ENCODE results near the gene PEX7. TPM values are rescaled to one million over a fixed set of nuclear protein-coding genes. Genes with fewer than 3 reads are reported as not detected.
"Not testable (repeated sequence)": the region's sequence is repeated elsewhere in the genome, so short reads cannot be mapped to it uniquely, and the experiment has no call there.

PEX7 gene
- total RNA-seq, 1 donor from 2014 or later, result 2.5 TPM

DNA sequence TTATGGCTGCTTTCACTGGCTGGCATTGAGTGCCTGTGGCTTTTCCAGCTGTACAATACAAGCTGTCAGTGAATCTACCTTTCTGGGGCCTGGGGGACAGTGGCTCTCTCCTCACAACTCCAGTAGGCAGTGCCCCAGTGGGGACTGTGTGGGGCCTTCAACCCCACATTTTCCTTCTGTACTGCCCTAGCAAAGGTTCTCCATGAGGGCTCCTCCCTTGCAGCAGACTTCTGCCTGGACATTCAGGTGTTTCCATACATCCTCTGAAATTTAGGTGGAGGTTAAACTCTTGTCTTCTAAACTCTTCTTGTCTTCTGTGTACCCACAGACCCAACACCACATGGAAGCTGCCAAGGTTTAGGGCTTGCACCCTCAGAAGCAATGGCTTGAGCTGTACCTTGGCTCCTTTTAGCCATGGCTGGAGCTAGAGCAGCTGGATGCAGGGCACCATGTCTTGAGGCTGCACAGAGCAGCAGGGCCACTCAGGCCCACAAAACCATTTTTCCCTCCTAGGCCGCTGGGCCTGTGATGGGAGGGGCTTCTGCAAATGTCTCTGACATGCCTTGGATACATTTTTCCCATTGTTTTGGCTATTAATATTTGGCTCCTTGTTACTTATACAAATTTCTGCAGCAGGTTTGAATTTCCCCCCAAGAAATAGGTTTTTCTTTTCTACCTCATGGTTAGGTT is 9.6 kb downstream of the PEX7 start:
- intact Hi-C loops (cut with micrococcal nuclease), result no loop called here

GRCh38 chr6:136840276-136841001 is 18.0 kb downstream of the PEX7 start:
- intact Hi-C loops (cut with micrococcal nuclease), result no loop called here

DNA sequence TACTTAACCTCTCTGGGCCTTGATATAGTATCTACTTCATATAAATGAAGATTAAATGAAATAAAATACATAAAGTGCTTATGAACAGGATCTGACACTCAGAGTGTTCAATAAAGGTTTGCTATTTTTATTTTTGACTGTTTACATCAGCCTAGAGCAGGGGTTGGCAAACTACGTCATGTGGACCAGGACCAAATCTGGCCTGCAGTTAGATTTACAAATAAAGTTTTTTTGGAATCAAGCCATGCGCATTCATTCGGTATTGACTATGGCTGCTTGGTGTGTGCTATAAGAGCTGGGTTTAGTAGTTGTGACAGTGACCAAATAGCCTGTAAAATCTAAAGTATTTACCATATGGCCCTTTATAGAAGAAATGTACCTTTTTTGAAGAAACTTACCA is 20.8 kb downstream of the PEX7 start:
- intact Hi-C loops (cut with micrococcal nuclease), result no loop called here

DNA sequence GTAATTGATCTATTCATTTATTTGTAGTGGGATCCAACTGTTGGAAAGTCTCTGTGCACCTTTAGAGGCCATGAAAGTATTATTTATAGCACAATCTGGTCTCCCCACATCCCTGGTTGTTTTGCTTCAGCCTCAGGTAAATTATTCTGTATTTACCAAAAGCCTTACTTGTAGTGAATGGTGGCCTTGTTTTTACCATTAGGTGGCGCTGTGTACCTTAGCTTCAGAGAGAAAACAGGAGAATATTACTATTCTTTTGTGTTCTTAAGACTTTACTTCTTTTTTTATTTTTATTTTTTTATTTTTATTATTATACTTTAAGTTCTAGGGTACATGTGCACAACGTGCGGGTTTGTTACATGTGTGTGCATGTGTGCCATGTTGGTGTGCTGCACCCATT is 23.7 kb downstream of the PEX7 start:
- intact Hi-C loops (cut with micrococcal nuclease), result no loop called here

- intact Hi-C loops (cut with micrococcal nuclease), result not testable (repeated sequence)
Observed at GRCh38 chr6:136846477-136846876, 24.1 kb downstream of the PEX7 start.

- intact Hi-C loops (cut with micrococcal nuclease), result not testable (repeated sequence)
Observed at GRCh38 chr6:136849979-136850563, 27.7 kb downstream of the PEX7 start.

- intact Hi-C loops (cut with micrococcal nuclease), result no loop called here
Observed at GRCh38 chr6:136859430-136859829, 37.0 kb downstream of the PEX7 start.

- intact Hi-C loops (cut with micrococcal nuclease), result no loop called here
Observed at GRCh38 chr6:136860043-136860442, 37.7 kb downstream of the PEX7 start.

GRCh38 chr6:136862662-136863061 is 40.3 kb downstream of the PEX7 start:
- intact Hi-C loops (cut with micrococcal nuclease), result no loop called here

DNA sequence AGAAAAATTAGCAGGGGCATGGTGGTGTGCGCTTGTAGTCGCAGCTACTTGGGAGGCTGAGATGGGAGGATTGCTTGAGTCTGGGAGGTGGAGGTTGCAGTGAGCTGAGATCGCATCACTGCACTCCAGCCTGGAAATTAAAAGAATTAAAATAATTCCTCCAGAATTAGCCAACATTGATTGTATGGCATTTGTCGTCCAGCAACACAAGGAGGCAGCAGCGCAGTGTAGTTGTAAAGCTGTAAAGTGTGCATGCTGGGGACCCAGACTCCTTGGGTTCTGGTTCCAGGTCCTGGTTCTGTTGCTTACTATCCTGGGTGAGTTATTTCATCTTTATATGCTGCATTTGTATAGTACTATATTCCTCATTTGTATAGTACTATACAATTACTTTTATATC is 41.4 kb downstream of the PEX7 start:
- intact Hi-C loops (cut with micrococcal nuclease), result no loop called here

- intact Hi-C loops (cut with micrococcal nuclease), result no loop called here
Observed at GRCh38 chr6:136864676-136865075, 42.3 kb downstream of the PEX7 start.

DNA sequence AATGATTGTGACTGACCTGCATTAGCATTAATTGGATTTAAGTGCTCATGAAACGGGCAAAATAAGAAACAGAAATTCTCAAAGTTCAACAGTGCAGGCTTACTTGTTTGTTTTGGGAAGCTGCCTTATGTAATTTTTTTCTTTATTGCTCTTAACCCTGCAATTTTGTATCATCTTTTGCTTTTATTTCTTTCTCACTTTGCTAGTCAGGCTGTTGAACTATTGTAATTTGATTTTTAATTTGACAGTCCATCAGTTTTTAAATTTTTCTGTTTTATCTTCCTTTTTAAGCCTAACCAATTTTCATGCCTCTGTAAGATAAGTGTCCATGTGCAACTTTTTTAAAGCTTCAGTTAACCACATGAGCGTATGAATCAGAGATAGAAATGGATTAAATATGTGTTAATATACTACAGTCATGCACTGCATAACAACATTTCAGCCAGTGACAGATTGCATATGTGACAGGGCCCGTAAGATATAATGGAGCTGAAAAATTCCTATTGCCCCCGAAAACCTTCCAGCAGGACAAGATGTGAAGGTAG is 44.6 kb downstream of the PEX7 start:
- intact Hi-C loops (cut with micrococcal nuclease), result no loop called here

GRCh38 chr6:136869451-136869850 is 47.1 kb downstream of the PEX7 start:
- intact Hi-C loops (cut with micrococcal nuclease), result no loop called here

DNA sequence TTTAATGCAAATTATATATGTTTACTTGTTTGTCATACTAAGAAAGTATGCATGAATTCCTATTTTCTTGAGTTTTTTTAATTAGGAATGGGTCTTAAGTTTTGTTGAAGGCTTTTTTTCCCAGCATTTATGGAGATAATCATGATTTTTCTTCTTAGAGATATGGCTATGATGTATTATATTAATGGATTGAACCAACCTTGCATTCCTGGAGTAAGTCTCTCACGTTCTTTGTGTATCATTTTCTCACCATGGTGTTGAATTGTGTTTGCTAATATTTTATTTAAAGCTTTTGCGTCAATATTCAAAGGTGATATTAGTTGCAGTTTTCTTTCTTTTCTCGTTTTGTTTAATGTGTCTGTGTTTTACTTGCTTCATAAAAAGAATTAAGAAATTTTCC is 51.4 kb downstream of the PEX7 start:
- intact Hi-C loops (cut with micrococcal nuclease), result no loop called here

DNA sequence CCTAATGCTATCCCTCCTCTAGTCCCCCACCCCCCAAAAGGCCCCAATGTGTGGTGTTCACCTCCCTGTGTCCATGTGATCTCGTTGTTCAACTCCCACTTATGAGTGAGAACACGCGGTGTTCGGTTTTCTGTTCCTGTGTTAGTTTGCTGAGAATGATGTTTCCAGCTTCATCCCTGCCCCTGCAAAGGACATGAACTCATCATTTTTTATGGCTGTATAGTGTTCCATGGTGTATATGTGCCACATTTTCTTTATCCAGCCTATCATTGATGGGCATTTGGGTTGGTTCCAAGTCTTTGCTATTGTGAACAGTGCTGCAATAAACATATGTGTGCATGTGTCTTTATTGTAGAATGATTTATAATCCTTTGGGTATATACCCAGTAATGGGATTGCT is 54.1 kb downstream of the PEX7 start:
- intact Hi-C loops (cut with micrococcal nuclease), result not testable (repeated sequence)

DNA sequence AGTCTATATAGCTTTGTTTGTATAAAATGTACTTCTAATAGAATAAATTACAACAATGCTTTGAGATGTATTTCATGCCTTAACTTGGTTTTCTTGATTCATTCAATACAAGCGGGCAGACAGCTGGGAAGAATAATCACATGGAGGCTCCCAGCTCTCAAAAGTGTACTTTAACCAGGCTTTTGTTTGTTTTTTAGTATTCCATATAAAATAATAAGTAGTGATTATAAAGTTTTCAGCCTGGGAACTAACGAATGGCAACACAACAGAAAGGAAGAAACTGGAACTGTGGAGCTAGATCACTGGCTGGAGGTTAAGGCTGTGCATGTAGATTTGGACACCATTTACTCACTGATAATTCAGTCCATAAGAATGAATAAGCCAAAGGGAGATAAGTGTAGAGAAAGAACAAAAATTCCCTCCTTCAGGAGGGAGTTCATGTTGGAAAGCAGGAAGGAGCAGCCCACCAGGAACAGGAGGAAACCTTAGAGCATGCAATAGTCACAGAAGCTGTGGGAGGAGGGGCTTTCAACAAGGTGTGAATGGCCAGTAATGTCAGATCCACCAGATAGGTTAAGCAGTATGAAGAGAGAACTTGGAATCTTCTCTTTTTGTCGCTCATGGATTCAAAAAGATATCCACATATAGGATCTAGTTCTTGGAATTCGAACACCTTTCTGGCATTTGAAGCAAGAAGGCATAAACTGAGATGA is 58.5 kb downstream of the PEX7 start:
- intact Hi-C loops (cut with micrococcal nuclease), result no loop called here

DNA sequence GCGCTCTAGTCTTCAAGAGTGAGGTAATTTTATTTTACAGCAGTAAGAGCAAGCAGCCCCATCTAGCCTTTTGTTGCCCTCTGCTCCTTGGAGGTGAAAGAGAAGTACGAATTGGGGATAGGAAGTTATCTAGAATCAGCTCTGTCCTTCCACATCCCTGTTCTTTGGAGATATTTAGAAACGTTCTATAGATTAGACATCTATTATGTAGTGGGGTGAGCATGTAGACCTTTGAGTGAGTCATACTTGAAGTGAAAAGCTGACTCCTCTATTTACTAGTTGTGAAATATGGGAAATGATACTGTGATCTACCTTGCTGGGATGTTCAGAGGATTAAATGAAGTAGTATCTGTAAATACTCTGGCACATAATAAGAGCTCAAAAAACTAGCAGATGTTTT is 63.7 kb downstream of the PEX7 start:
- intact Hi-C loops (cut with micrococcal nuclease), result no loop called here

DNA sequence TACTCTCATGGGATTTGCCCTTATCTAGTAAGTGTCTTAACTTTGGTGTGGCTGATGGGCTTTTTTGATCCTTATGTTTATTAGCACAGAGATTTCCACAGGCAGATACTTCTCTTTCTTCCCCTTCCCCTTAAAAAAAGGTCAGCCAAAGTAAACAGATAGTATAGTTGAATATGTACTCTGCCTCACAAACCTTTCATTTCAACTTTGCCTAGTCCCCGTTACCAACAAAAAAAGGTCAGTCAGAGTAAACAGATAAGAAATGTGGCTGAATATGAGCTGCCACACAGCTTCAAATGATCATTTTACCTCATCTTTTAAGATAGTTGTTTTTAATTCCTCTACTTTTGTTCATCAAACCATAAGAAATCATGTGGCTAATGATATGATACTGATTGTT is 65.6 kb downstream of the PEX7 start:
- intact Hi-C loops (cut with micrococcal nuclease), result no loop called here

- intact Hi-C loops (cut with micrococcal nuclease), result no loop called here
Observed at GRCh38 chr6:136889271-136890193, 67.1 kb downstream of the PEX7 start.

DNA sequence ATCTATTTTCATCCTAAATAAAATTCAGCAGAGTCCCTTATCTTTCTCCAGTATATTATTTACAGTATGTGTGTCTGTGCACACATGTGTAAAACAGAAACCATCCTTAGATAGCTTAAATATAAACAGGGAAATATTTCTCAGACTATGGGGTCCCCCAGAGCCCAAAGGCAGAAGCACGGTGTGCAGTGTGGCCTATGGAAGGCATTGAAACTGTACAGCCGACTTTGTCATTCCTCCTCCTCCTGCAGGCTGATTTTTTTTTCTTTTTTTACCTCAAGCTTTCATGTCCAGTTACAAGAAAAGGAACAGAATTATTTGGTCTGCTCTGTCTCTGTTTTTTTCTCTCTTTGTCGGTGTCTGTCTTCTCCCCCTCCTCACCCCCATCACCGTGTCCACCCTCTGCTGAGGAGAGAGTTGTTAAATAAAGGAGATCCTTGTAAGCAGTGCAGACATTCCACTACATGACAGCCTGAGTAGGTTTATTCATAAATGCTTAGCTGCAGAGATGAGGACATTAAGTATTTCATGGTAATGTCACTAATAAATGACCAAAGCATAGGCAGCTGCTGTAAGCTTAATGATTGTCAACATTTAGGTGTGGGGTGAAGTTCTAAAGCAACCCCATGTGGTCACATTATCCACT is 67.9 kb downstream of the PEX7 start:
- intact Hi-C loops (cut with micrococcal nuclease), result no loop called here
